GM18868 (cell line): ENCODE results near the gene GAA.

Source experiments
- ATAC-seq: cut with Tn5 transposase; IDR thresholded peaks from one replicate; pipeline ENCODE4 v1.9.1; 2021; ENCODE audit warnings: mild to moderate bottlenecking, moderate library complexity; ENCODE audit not compliant: unreplicated experiment

GAA gene

DNA sequence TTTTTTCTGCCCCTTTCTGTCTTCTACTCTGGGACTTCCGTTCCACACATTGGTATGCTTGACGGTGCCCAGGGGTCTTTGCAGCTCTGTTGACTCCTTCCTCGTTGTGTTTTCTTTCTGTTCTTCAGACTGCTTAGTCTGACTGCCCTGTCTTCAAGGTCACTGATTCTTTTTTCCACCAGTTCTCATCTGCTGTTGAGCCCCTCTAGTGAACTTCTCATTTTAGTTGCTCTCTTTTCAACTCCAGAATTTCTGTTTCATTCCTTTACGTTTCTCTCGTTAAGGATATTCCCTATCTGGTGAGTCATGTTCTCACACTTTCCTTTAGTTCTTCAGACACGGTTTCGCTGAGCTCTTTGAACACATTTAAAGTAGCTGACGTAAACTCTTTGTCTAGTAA, 13.8 kb downstream of the GAA start:
- ATAC-seq = no peak

DNA sequence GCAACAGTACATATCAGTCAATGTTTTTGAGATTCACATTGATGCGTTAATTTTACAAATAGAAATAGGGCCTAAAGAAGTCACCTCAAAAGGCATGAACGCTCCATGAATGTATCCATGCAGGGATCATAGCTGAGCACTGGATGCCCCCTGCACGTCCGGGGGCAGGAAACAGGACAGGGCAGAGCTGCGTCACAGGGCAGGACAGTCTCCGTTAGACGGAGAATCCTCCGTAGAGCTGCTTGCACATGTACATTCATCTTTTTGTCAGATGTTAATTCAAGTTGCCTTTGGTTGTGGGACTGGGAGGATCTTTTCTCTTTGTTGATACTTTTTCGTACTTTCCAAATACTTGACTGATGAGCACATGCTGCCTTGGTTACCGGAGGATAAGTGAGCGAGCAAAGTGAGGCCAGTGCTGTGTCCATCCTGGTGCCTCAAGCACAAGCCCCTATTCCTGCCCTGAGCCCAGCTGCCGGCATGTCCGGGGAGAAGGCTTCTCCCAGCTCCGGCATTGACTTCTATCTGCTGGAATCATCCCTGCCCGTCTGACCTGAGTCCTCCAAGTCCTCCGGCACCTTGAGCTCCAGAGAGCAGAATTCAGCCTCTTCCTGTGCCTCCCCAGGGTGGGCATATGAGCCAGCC, 15.0 kb downstream of the GAA start:
- ATAC-seq = no peak

DNA sequence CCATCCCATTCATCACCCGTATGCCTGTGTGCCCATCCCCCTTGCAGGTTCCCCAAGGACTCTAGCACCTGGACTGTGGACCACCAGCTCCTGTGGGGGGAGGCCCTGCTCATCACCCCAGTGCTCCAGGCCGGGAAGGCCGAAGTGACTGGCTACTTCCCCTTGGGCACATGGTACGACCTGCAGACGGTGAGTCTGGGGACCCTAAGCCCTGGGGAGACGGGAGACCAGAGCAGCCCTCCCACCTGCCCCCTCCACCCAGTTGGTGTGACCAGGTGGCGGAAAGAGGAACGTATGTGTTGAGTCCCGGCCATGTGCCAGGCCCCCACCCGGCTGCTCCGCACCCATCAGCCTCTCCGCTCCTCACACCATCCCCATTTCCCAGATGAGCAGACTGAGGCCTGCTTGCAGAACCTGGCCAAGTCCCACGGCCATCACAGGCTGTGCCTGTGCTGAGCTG, 15.6 kb downstream of the GAA start:
- no peak for ATAC-seq

DNA sequence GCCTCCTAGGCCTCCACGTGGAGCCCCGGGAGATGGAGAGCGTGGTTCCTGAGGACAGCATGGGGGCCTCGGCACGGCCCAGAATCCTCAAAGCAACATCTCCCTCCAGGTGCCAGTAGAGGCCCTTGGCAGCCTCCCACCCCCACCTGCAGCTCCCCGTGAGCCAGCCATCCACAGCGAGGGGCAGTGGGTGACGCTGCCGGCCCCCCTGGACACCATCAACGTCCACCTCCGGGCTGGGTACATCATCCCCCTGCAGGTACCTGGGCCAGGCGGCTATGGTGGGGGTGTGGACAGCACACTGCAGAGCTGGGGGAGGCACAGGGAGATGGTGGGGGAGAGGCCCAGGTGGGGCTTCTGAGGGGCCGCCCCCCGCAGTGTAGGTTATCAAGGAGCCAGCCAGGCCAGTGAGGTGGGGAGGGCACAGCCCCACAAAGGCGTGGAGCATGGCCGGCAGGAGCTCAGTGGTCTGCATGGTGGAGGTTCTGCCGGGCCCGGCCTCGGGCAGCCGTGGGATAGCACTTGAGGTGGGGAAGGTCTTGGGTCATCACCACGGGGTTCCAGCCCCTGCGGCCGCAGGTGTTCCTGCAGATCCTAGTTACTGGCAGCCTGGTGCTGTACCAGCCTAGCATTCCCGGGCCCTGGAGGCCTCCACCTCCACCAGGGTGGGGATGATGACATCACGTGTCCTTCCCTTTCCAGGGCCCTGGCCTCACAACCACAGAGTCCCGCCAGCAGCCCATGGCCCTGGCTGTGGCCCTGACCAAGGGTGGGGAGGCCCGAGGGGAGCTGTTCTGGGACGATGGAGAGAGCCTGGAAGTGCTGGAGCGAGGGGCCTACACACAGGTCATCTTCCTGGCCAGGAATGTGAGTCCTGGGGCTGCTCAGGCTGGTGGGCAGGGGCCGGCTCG, 16.4 kb downstream of the GAA start:
- ATAC-seq = no peak

DNA sequence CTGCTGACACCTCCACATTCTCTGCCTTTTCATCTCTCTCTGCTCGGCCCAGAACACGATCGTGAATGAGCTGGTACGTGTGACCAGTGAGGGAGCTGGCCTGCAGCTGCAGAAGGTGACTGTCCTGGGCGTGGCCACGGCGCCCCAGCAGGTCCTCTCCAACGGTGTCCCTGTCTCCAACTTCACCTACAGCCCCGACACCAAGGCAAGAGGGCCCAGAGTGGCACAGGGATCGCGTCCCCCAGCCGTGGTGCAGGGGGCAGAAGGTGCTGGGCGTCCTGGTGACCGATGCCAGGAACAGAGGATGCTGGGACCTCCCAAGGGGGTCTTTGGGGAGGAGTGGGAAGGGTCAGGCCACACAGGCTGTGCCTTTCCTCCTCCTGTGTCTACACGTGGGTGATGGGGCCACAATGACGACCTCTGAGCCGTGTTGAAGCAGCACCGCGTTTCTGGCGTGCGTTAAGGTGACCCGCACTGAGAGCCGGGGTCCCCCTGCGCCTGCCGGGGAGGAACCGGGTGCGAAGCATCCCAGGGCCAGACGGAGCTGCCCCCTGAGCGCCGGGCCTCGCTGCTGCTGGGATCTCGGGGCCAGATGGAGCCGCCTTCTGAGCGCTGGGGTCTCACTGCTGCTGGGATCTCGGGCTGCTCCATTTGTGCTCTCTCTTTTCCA, 17.4 kb downstream of the GAA start:
- ATAC-seq = no peak

DNA sequence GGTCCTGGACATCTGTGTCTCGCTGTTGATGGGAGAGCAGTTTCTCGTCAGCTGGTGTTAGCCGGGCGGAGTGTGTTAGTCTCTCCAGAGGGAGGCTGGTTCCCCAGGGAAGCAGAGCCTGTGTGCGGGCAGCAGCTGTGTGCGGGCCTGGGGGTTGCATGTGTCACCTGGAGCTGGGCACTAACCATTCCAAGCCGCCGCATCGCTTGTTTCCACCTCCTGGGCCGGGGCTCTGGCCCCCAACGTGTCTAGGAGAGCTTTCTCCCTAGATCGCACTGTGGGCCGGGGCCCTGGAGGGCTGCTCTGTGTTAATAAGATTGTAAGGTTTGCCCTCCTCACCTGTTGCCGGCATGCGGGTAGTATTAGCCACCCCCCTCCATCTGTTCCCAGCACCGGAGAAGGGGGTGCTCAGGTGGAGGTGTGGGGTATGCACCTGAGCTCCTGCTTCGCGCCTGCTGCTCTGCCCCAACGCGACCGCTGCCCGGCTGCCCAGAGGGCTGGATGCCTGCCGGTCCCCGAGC, 17.9 kb downstream of the GAA start:
- ATAC-seq = no peak

DNA sequence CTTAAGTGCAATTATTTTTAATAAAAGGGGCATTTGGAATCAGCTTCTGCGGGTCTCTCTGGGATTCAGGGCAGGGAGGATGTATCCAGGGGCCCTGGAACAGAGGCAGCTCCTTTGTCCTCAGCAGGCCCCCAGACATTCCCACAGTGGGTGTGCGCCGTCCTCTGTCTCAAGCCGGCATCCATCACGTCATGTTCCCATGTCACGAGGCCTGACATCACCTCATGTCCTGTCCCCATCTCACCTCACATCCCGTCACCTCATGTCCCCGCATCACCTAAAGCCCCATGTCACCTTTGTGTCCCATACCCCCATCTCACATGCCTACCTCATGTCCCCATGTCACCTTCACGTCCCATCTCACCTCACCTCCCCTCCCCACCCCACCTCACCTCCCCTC, 18.5 kb downstream of the GAA start:
- ATAC-seq = no peak

DNA sequence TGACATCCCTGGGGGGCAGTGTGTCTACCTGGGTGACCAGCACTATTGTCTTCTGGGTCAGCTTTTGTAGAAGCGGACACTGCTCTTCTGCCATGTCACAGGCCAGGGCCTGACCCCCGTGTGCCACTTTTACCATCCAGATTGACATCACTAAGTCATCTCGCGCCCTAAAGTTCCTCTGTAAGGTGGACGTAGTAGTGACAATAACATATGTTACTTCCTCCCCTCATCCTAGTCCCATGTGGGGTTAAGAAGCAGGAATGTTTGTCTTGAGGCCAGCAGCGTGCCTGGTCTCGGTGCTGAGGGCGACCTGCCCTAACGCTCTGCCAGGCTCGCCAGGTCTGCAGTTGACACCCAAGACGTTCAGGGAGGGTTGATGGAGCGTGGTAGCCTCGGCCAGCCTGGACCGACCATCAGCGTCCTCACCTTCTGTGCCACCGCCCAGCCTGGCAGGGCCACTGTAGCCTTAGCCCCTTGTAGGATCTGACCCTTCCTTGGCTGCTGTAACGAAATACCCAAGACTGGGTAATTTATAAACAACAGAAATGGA, 20.7 kb downstream of the GAA start:
- no peak for ATAC-seq

DNA sequence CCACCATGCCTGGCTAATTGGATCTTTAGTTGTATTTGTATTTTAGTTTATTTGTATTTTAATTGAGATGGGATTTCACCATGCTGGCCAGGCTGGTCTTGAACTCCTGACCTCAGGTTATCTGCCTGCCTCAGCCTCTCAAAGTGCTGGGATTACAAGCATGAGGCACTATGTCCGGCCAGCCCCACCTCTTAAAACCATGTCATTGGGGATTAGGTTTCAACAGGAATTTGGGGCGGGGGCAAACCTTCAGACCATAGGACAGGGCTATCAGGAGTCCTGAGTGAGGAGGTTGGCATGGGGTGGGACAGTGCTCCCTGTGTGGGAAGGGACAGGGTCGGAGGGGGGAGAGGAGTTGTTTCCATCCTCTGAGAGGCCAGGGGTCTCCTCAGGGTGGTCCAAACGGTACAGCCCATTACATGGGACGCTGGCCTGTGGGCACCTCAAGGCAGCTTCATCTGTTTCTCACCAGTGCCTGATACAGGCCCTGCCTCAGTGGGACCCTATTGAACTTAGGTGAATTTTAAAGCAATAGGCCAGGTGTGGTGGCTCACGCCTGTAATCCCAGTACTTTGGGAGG, 21.6 kb downstream of the GAA start:
- no peak for ATAC-seq

DNA sequence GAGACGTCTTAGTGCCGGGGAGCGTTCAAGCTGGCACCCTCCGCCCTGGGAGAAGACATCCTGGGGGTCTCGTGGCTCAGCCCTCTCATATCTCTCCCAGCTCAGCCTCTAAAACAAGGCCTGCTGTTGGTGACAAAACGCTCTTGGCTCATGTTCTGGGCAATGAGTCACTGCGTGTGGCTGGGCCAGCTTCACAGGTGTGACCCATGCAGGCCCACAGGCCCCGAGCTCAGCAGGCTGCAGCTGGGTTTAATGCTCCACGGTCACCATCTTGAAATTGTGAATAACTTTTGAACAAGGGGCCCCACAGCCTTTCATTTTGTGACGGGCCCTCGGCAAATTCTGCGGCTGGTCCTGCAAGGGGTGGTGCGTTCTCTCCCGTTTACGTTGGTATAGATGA, 22.4 kb downstream of the GAA start:
- ATAC-seq = no peak

DNA sequence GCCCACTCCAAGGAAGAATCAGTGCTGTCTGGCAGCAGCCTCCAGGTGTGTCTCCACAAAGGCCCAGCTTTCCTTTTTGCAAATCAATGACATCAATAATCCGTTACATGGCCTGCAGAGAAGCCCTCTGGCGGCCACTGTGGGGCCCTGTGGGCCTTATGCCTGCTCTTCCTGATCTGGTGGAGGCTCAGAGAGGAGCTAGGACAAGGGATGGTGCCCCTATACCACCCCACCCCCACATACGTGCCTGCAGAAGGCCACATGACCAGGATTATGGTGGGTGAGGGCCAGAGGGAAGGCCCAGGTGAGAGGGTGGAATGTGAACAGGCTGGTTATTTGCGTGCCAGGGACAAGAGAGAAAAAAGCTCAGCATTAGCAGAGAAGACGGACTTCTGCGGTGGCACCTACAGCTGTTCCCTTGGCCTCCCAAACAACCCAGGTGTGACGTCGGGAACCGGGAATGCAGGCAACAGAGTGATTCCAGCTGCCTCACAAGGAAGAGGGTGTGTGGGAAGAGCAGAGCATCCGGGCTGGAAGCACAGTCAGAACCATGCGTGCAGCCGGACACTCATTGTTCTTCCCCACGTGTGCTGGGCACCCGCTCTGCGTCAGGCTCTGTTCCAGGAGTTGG, 23.1 kb downstream of the GAA start:
- no peak for ATAC-seq

DNA sequence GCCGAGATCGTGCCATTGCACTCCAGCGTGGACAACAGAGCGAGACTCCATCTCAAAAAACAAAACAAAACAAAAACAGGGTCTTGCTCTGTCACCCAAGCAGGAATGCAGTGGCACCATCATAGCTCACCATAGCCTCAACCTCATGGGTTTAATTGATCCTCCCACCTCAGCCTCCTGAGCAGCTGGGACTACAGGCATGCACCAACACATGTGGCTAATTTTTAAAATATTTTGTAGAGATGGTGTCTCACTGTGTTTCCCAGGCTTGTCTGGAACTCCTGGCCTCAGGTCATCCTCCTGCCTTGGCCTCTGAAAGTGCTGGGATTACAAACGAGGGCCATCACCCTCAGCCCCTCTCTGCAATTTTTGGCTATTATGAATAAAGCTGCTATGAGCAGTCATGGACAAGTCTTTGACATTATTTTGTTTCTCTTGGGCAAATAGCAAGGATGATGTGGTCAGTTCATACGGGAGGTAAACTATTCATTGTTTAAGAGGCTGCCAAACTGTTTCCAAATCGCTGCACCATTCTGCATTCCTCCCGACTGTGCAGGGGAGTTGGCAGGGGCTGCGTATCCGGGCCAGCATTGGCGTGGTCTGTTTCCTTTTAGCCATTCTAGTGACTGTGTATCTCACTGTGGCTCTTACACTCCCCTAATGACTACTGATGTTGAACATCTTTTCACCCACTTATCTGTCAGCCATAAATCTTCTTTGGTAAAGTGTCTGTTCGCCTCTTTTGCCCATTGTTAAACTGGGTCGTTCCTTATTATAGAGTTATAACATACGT, 24.5 kb downstream of the GAA start:
- ATAC-seq = no peak

DNA sequence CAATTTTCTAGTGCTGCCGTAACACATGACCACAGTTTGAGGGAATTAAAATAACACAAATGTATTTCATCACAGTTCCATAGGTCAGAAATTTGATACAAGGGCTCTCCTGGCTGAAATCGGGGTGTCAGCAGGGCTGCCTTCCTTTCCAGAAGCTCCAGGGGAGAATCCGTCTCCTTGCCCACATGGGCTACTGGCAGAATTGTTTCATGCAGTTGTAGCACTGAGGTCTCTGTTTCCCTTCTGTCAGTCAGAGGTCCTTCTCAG, 25.0 kb downstream of the GAA start:
- no peak for ATAC-seq

DNA sequence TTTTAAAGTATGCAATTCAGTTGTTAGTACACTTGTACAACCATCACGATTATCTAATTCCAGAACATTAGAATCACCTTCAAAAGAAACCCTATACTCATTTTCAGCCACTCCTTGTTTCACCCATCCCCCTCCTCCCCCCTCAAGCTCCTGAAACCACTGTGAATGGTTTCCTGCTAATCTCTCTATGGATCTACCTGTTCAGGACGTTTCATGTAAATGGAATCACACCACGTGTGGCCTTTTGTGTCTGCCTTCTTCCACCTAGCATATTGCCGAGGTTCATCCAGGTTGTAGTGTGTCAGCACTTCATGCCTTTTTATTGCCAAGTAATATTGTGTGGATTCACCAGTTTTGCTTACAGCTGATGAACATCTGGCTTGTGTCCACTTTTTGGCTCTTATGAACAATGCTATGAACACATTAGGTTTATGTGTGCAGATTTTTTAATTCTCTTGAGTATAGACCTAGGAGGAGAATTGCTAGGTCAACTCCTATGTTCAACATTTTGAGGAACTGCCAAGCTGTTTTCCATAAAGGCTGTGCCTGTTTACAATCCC, 27.7 kb downstream of the GAA start:
- ATAC-seq = no peak

DNA sequence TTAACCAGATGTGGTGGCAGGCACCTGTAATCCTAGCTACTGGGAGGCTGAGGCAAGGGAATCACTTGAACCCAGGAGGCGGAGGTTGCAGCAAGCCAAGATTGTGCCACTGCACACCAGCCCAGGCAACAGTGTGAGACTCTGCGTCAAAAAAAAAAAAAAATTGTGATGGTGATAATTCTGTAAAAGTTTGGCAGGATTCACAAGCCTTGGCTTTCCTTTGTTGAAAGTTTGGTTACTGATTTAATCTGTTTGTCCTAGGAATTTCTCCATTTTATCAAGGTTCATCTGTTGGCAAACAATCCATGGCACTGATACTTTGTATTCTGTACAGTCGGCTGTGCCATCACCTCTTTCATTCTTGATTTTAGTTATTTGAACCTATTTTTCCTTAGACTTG, 29.6 kb downstream of the GAA start:
- no peak for ATAC-seq

DNA sequence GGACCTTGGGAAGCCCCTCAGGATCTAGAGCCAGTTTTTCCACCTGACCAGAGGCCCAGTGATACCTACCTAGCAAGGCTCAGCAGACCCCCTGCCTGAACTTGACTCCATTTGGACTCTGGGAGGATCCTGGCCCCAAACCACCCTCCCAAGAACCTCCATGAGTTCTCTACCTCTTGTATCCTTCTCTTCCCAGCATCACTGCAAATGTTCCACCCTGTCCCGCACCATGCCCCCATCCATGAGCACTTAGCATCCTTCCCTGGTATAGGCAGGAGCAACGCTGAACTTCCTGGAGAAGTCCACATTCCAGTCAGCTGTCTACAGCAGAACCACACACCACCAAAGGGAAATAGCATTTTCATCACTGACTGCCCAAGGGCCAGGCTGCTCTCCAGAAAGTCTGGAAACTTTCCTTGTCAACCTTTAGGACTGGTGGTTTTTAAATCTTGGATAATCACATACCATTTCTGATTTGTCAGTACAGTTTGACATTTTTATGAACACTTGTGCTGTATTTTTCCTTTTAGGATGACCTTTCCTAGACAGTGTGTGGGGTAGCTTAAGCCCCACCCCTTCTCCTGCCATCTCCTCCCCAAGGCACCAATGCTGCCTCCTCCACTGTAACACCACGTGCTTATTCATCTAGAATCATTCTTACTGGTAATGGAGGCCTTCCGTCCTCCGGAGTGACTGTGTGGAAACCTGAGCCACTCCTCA, 31.7 kb downstream of the GAA start:
- ATAC-seq = no peak

DNA sequence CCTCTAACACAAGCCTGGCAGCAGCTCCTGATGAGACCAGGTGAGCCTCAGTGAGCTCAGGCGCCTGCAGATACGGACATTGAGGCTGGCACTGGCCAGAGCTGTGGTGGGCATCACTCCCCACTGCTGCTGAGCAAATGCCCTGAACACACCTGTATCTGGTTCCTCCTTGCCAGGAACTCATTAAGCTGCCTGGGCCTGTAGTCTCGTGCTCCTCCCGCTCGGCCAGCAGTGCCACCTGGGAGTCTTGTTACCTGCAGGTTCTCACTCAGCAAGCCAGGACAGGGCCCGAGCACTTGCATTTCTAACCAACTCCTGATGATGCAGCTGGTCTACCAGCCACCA, 32.2 kb downstream of the GAA start:
- ATAC-seq = no peak

DNA sequence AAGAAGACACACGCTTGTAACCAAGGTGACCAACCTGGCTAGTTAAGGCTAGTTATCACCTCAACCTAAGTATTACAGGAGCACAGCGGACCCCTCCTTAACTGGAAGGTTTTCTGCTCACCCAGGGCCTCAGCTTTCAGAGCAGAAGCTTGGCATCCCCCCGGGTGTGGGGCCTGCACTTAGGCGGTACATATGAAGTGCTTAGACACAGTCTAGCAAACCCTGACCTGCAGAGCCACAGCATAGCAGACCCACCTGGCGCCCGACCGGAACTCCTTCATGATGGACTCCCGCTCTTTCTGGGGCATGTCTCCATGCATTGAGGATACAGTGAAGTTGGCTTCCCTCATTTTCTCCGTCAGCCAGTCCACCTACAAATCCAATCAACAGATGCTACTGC, 35.8 kb downstream of the GAA start:
- ATAC-seq = no peak

DNA sequence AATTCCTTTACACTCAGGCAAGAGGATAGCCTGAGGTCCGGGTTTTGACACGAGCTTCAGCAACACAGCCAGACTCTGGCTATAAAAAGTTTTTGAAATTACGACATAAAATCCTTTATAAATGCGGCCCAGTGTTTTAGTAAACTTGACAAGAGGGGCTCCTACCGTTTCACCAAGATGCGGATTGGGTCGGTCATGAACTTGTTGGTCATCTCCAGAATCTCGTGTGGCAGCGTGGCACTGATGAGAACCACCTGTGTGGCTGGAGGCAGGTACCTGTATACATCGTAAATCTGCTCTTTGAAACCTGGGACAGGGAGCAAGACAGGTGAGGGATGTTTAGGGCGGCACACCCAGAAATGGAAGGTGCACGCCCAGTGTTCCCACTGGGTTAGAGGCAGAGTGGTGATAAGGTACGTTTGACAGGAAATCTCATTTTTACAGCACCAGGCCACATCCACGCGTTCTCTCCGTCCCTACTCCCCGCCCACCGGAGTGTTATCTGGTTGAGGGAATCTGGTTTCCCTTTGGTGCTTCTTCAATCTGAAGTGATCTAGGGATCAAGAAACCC, 37.6 kb downstream of the GAA start:
- ATAC-seq = no peak
